Cardiac septum (tissue), 1 donor: ENCODE measurements around the gene DDX50. TPM values are rescaled to one million over a fixed set of nuclear protein-coding genes. Genes with fewer than 3 reads are reported as not detected.
"Not testable (repeated sequence)": the region's sequence is repeated elsewhere in the genome, so short reads cannot be mapped to it uniquely, and the experiment has no call there.

Source experiments
- DNase-seq: peaks from one replicate; pipeline ENCODE4 v3.0.0-alpha.2; 2020; ENCODE audit warnings: low spot score
- intact Hi-C: fragments of 100-400 bp; cut with DNase I; formaldehyde crosslinking; loops from one replicate; pipeline ENCODE4 v1.14.0; 2022
- total RNA-seq: library from RNA; stranded (reverse); fragmentation: NEBNext Ultra II Directional; extraction: Animal tissue kit (Norgen Biotek cat#: 25700); gene quantifications from one replicate; pipeline ENCODE4 v1.2.1, GENCODE V29; 2021
- donor health status: DM: no; HTN: no; CAD: no.

Gene DDX50
- total RNA-seq, 1 donor from 2014 or later: 26.7 TPM

- DNase-seq: no peak
- intact Hi-C loops: no loop called here
These were observed 72.9 kb downstream of the DDX50 start for GRCh38 chr10:68973975-68974374.

DNA sequence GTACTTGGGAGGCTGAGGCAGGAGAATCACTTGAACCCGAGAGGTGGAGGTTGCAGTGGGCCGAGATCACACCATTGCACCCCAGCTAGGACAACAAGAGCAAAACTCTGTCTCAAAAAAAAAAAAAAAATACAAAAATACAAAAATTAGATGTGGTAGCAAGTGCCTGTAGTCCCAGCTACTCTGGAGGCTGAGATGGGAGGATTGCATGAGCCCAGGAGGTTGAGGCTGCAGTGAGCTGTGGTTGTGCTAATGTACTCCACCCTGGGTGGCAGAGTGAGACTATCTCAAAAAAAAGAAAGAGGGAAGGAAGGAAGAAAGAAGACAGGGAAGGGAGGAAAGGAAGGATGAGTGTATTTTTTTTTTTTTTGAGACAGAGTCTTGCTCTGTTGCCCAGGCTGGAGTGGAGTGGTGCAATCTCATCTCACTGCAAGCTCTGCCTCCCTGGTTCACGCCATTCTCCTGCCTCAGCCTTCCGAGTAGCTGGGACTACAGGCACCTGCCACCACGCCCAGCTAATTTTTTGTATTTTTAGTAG, 74.9 kb downstream of the DDX50 start:
- DNase-seq, intact Hi-C loops: not testable (repeated sequence)

- intact Hi-C loops, DNase-seq: not testable (repeated sequence)
These were observed 78.6 kb downstream of the DDX50 start for GRCh38 chr10:68979738-68980137.

DNA sequence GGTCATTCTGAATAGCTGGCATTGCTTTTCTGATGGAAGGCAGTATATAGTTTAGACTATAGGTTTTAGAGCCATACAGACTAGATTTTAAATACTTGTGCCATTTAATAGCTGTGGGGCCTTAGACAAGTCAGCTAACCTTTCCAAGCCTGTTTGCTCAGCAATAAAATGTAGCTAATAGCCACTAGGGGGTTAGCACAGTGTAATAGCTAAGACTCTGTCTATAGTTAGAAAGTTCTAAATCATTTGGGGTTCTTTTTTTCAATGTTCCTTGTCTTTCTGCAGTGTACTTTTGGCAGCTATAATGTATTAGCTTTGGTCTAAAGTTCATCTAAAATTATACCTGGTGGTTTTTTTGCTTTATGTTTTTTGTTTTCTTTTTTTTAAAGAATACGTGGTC, 80.0 kb downstream of the DDX50 start:
- intact Hi-C loops: no loop called here
- DNase-seq: no peak

GRCh38 chr10:68982389-68982788, 81.3 kb downstream of the DDX50 start:
- intact Hi-C loops: no loop called here
- DNase-seq: no peak

GRCh38 chr10:68987611-68988010, 86.5 kb downstream of the DDX50 start:
- intact Hi-C loops: no loop called here
- no peak for DNase-seq

- intact Hi-C loops: no loop called here
- DNase-seq: peak; percentile 97
These were observed 87.6 kb downstream of the DDX50 start, which contains the start of gene KIFBP for GRCh38 chr10:68988530-68989316. TSS of gene KIFBP (plus strand) at chr10:68988803. CDS start at chr10:68988833, 30 bp downstream.

DNA sequence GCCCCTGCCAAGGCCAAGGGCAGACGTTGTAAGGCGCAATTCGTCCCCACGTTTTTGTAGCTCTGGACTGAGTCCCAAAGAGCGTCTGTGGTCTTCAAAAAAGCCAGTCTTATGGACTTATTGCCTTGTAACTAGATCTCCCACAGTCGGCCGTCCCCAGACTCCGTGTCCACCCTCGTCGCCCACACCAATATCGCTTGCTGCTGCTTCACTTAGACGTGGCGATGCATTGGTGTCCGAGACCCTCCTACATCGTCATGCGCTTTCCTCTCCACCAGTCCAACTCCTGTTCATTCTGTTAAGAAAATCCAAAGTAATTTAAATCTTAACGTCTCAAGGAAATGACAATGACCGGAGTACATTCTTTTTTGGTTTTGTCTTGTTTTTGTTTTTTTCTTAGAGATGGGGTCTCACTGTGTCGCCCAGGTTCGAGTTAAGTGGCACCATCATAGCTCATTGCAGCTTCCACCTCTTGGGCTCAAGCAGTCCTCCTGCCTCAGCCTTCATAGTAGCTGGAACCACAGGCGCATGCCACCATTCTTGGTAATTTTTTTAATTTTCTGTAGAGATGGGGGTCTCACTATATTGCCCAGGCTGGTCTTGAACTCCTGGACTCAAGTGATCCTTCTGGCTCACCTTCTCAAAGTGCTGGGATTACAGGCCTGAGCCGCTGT, 88.3 kb downstream of the DDX50 start:
- DNase-seq: no peak
- intact Hi-C loops: no loop called here

DNA sequence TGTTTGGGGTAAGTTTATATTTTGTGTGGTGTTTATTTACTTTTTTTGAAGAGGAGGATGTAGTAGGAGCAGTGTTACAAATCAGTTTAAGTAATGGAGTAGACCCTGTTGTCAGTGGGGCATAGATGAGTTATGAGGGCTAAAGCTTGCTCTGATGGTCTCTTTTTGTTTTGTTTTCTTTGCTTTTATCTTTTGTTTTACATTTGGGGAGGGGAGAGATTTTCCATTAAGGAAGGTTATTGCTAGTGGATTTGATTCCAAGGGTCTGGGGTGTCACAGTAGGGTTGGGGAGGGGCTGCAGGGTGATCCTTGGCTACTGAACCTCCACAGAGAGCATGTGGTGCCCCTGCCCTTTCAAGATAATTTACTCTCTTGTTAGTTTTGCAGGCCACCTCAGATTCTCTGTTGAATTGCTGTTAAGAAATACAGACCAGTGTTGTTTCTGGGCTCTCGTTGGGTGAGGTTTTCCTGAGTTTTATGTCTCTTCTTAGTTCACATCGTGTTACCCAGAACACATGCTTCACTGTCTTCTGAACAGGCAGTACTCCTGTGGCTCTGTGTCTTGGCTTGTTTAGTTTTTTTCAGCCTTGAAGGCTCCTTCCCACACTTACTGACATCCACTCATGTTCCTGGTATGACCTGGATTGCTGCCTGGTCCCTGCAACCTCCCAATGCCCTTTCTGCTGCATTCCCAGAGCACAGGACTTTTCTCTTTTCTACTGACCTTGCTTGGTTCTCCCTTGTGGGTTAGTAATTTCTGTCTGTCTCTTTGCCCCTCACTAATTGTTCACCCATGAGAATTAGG, 91.7 kb downstream of the DDX50 start:
- intact Hi-C loops: no loop called here
- no peak for DNase-seq

Other genes starting within 250 kb of the DDX50 start
- 29.8 TPM for gene CCAR1, start 180.1 kb upstream of the DDX50 start, total RNA-seq
- 0.19 TPM for gene STOX1, start 73.8 kb upstream of the DDX50 start, total RNA-seq
- 31.0 TPM for gene DDX21, start 54.9 kb downstream of the DDX50 start, total RNA-seq
- gene KIFBP, start 87.5 kb downstream of the DDX50 start, total RNA-seq: 54.9 TPM
- 52.1 TPM for gene SRGN, start 186.8 kb downstream of the DDX50 start, total RNA-seq
- 31.7 TPM for gene VPS26A, start 222.9 kb downstream of the DDX50 start, total RNA-seq